RWPE1 (cell line): ENCODE results near the gene TMEM238.

Experiments used
- CTCF ChIA-PET: fragments of 350-600 bp; sonication (Branson Sonifier 250); formaldehyde crosslinking; extraction: SDS; loops from one replicate; lab custom pipeline; 2021; lab: Yijun Ruan, JAX
- POLR2A ChIA-PET: fragments of 400-600 bp; formaldehyde crosslinking; extraction: SDS; loops from one replicate; lab custom pipeline; 2020; ENCODE audit warnings: antibody characterized with exemption; ENCODE audit not compliant: low non-redundant PET; lab: Yijun Ruan, JAX
- DNase-seq: peaks from one replicate; pipeline ENCODE4 v3.0.0; 2012; ENCODE audit warnings: low spot score
- H3K27ac ChIP-seq: fragments of 450-650 bp; 2 replicates; pipeline ENCODE4 v1.5.1; 2017
- CTCF ChIP-seq: fragments of 450-650 bp; conservative IDR thresholded peaks from 2 replicates; pipeline ENCODE4 v1.5.1; 2017; ENCODE audit warnings: low read depth, mild to moderate bottlenecking

The TMEM238 gene

GRCh38 chr19:55366790-55367189 is 17.3 kb downstream of the TMEM238 start:
- ChIA-PET CTCF (no interaction called here), POLR2A (no interaction called here)
- no peak for DNase-seq
- TF ChIP-seq CTCF, result no peak
- H3K27ac ChIP-seq, result peak overlapping the region; percentile 7; the same call in 1 of the 2 replicates

- ChIA-PET CTCF (no interaction called here), POLR2A (no interaction called here)
- H3K27ac ChIP-seq, result no peak overlapping the region
- no peak for TF ChIP-seq CTCF
- no peak for DNase-seq
These were observed 18.1 kb downstream of the TMEM238 start for GRCh38 chr19:55365964-55366363.

DNA sequence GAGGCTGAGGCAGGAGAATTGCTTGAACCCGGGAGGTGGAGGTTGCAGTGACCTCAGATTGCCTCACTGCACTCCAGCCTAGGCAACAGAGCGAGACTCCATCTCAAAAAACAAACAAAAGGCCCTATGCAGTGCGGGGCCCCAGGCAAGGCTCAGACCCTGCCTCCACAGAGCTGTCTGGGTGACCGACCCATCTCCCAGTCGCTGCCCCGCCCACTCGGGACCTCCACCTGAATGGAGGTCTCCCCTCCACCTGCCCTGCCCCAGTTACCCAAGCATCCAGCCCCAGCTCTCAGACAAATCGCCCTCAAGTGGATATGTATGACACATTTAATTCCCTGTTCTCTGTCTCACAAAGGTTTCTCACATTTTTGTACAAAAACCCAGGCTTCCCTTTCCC is 18.8 kb downstream of the TMEM238 start:
- DNase-seq, result no peak
- TF ChIP-seq CTCF, result no peak
- ChIA-PET CTCF (no interaction called here), POLR2A (no interaction called here)
- no peak overlapping the region for H3K27ac ChIP-seq

DNA sequence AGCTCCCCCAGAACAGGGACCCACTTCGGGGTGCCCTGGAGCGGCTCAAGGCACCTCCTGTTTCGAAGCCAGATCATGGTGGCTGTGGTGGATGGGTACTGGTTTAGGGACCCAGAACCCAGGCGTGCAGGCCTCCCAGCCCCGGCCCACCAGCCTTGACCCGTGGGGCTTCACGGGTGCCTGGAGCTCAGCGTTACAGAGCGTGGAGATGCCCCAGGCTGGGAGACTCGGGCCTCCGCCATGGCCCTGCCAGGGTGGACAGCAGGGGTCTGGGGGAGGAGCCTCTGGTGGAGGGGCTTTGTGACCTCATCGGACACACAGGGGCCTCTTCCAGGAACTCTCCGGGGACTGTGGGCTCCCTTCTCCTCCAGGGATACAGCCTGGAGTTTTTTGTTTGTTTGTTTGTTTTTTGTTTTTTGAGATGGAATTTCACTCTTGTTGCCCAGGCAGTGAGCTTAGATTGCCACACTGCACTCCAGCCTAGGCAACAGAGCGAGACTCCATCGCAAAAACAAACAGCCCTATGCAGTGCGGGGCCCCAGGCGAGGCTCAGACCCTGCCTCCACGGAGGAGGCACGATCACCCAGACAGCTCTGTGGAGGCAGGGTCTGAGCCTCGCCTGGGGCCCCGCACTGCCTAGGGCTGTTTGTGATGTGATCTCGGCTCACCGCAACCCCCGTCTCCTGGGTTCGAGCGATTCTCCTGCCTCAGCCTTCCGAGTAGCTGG is 20.9 kb downstream of the TMEM238 start, which contains the start of gene GARIN5B:
Gene GARIN5B (minus strand): TSS at position 271 of the 727 bp plus-strand sequence. CDS start 194 bp downstream, at position 77.
- CTCF ChIA-PET, result interaction anchor here (1.0 to 1.5 kb wide), 2 partner anchors 21 to 61 kb away, joined by 3 to 4 read pairs; partner anchors contain the start of gene TMEM238
- H3K27ac ChIP-seq, result no peak within 1 kb of the TSS
- no peak for DNase-seq
- TF ChIP-seq CTCF, result no peak
- POLR2A ChIA-PET, result interaction anchor here (0.6 kb wide), 1 partner anchor 389 kb away, joined by 3 read pairs; no protein-coding TSS in a partner anchor

DNA sequence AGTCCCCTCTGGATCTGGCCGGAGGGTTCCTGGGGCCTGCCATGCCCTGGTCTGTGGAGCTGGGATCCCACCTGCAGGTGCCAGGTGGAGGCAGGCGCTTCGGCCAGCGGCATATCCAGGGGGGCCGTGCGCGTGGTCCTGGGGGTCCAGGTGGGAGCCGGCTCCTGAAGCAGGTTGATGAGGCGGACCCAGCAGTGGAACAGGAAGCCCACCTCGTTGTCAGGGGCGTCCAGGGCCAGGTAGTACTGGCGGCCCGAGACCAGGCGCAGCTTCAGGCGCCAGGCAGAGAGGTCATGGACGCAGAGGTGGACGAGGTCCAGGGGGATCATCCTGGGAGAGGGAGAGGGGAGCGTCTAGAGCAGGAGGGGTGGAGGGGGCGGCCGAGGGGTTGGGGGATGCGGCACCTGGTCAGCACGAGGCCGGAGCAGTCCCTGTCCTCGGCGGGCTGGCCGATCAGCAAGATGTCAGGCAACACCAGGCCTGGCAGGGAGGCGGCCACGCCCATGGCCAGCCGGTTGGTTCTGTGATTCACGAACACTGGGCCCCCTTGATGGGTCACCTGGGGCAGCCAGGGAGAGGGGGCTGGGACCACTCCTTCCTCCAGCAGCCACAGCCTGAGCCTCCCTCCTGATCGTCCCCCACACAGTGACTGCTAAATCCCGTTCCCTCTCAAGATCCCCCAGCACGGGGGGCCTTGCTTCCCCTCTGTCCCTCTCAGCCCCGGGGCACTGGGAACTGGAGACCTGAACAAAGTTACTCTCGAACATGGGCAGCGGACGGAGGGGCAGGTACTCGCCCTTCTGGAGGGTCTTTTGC is 21.7 kb downstream of the TMEM238 start:
- POLR2A ChIA-PET, result no interaction called here
- no peak for DNase-seq
- H3K27ac ChIP-seq, result no peak overlapping the region
- TF ChIP-seq CTCF, result no peak
- CTCF ChIA-PET, result no interaction called here

- DNase-seq, result no peak
- CTCF ChIA-PET, result interaction anchor here (0.5 kb wide), 1 partner anchor 19 kb away, joined by 3 read pairs; no protein-coding TSS in a partner anchor
- POLR2A ChIA-PET, result interaction anchor here (0.6 kb wide), 1 partner anchor 45 kb away, joined by 6 read pairs; no protein-coding TSS in a partner anchor
- TF ChIP-seq CTCF, result no peak
- H3K27ac ChIP-seq, result no peak overlapping the region
These were observed 23.2 kb downstream of the TMEM238 start for GRCh38 chr19:55360902-55361301.
